Measurements from ENCODE around the gene PCDHGC5. TPM values are rescaled to one million over a fixed set of nuclear protein-coding genes. Genes with fewer than 3 reads are reported as not detected.
A peak's percentile ranks its signal among the peaks of the same experiment; 100 is the strongest.

Gene PCDHGC5
- total RNA-seq, 2 donors from 2014 or later = 0.17 TPM; not detected in 1

DNA sequence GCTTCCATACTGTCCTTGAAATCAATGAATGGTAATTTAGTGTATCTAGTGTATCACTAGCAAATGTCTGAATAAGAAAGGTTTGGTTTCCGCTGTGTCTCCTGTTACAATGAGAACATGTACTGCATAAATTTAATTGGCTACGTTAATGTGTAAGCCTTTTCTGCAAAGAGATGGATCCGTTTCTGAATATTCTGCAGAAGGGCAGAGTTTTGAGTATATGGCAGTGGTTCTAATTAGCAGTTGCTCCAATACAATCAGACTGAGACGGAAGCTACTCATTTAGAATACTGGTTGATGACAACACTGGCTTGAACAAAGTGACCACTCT, 4.6 kb upstream of the PCDHGC5 start:
- no peaks in the 10 kb centered on the region for H3K36me3 Mint-ChIP-seq
- H3K27ac Mint-ChIP-seq = no peak overlapping the region
- H3K4me3 Mint-ChIP-seq = no peak overlapping the region
- ATAC-seq (no peak), DNase-seq (ENCODE audit: low spot score) (no peak)
- H3K9me3 Mint-ChIP-seq = no peaks in the 10 kb centered on the region
- peaks cover 51 to 57% of the 10 kb centered on the region in 2 donors for H3K27me3 Mint-ChIP-seq
- peaks cover 0 to 10% of the 10 kb centered on the region in 2 donors for H3K4me1 Mint-ChIP-seq (ENCODE audit: low read depth in 2 of 2)

GRCh38 chr5:141484641-141485311, 4.1 kb upstream of the PCDHGC5 start, which contains the start of gene PCDHGC4:
PCDHGC4 (plus strand) TSS chr5:141485030; CDS start chr5:141485174, 144 bp downstream.
- Mint-ChIP-seq H3K27me3 (peaks cover 46 to 52% of the 10 kb centered on the region in 2 donors), H3K36me3 (no peaks in the 10 kb centered on the region), H3K27ac (no peak within 1 kb of the TSS), H3K4me1 (ENCODE audit: low read depth in 2 of 2) (peaks cover 0 to 10% of the 10 kb centered on the region in 2 donors), H3K9me3 (no peaks in the 10 kb centered on the region), H3K4me3 (no peak within 1 kb of the TSS)
- peak in 1 of 2 donors; percentile 20 for ATAC-seq
- DNase-seq (ENCODE audit: low spot score) = no peak

- Mint-ChIP-seq H3K36me3 (no peaks in the 10 kb centered on the region), H3K27me3 (peaks cover 49 to 51% of the 10 kb centered on the region in 2 donors), H3K4me3 (no peak overlapping the region), H3K27ac (no peak overlapping the region), H3K4me1 (ENCODE audit: low read depth in 2 of 2) (peaks cover 0 to 10% of the 10 kb centered on the region in 2 donors), H3K9me3 (no peaks in the 10 kb centered on the region)
- ATAC-seq = no peak
- DNase-seq (ENCODE audit: low spot score) = no peak
Measured at GRCh38 chr5:141485321-141486055, 3.4 kb upstream of the PCDHGC5 start.

GRCh38 chr5:141486091-141486490, 2.8 kb upstream of the PCDHGC5 start:
- Mint-ChIP-seq H3K4me1 (ENCODE audit: low read depth in 2 of 2) (peaks cover 4 to 10% of the 10 kb centered on the region in 2 donors), H3K27me3 (peaks cover 53 to 55% of the 10 kb centered on the region in 2 donors), H3K4me3 (no peak overlapping the region), H3K27ac (no peak overlapping the region), H3K9me3 (no peaks in the 10 kb centered on the region), H3K36me3 (no peaks in the 10 kb centered on the region)
- no peak for ATAC-seq
- DNase-seq (ENCODE audit: low spot score) = no peak

DNA sequence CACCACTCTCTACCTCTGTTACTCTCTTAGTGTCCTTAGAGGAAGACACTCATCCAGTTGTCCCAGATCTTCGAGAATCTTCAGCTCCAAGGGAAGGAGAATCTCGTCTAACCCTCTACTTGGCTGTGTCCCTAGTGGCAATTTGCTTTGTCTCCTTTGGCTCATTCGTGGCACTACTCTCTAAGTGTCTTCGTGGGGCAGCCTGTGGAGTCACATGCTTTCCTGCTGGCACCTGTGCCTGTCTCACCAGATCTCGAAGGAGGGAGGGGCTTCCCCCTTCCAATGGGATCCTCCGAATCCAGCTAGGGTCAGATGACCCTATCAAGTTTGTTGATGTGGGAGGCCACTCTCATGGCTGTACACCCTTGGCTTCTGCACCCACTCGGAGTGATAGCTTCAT, 1.8 kb upstream of the PCDHGC5 start:
- H3K27ac Mint-ChIP-seq = no peak overlapping the region
- H3K27me3 Mint-ChIP-seq = peaks cover 55 to 57% of the 10 kb centered on the region in 2 donors
- DNase-seq (ENCODE audit: low spot score) = no peak
- no peak for ATAC-seq
- H3K4me3 Mint-ChIP-seq = no peak overlapping the region
- no peaks in the 10 kb centered on the region for H3K9me3 Mint-ChIP-seq
- no peaks in the 10 kb centered on the region for H3K36me3 Mint-ChIP-seq
- peaks cover 4 to 12% of the 10 kb centered on the region in 2 donors for H3K4me1 Mint-ChIP-seq (ENCODE audit: low read depth in 2 of 2)

DNA sequence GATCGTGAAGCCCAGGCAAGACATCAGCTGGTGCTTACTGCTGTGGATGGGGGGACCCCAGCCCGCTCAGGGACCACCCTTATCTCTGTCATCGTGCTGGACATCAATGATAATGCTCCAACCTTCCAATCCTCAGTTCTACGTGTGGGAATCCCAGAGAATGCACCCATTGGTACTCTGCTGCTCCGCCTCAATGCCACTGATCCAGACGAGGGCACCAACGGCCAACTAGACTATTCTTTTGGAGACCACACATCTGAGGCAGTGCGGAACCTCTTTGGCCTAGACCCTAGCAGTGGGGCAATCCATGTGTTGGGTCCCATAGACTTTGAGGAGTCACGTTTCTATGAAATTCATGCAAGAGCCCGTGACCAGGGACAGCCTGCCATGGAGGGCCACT, 960 bp downstream of the PCDHGC5 start:
- H3K4me1 Mint-ChIP-seq (ENCODE audit: low read depth in 2 of 2) = peaks cover 4 to 7% of the 10 kb centered on the region in 2 donors
- no peaks in the 10 kb centered on the region for H3K36me3 Mint-ChIP-seq
- ATAC-seq (no peak), DNase-seq (ENCODE audit: low spot score) (no peak)
- H3K27me3 Mint-ChIP-seq = peaks cover 39% of the 10 kb centered on the region in 2 donors
- no peak overlapping the region for H3K27ac Mint-ChIP-seq
- no peaks in the 10 kb centered on the region for H3K9me3 Mint-ChIP-seq
- no peak overlapping the region for H3K4me3 Mint-ChIP-seq

GRCh38 chr5:141490271-141490670, 1.4 kb downstream of the PCDHGC5 start:
- DNase-seq (ENCODE audit: low spot score) = no peak
- Mint-ChIP-seq H3K4me3 (no peak overlapping the region), H3K27me3 (peaks cover 37 to 41% of the 10 kb centered on the region in 2 donors), H3K9me3 (no peaks in the 10 kb centered on the region), H3K27ac (no peak overlapping the region), H3K36me3 (no peaks in the 10 kb centered on the region), H3K4me1 (ENCODE audit: low read depth in 2 of 2) (peaks cover 5 to 7% of the 10 kb centered on the region in 2 donors)
- ATAC-seq = no peak

DNA sequence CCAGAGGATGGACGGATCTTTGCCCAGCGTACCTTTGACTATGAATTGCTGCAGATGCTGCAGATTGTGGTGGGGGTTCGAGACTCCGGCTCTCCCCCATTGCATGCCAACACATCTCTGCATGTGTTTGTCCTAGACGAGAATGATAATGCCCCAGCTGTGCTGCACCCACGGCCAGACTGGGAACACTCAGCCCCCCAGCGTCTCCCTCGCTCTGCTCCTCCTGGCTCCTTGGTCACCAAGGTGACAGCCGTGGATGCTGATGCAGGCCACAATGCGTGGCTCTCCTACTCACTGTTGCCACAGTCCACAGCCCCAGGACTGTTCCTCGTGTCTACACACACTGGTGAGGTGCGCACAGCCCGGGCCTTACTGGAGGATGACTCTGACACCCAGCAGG, 1.9 kb downstream of the PCDHGC5 start:
- H3K36me3 Mint-ChIP-seq = no peaks in the 10 kb centered on the region
- ATAC-seq (no peak), DNase-seq (ENCODE audit: low spot score) (no peak)
- H3K27me3 Mint-ChIP-seq = peaks cover 40 to 46% of the 10 kb centered on the region in 2 donors
- no peak overlapping the region for H3K4me3 Mint-ChIP-seq
- no peak overlapping the region for H3K27ac Mint-ChIP-seq
- H3K9me3 Mint-ChIP-seq = no peaks in the 10 kb centered on the region
- peaks cover 7 to 9% of the 10 kb centered on the region in 2 donors for H3K4me1 Mint-ChIP-seq (ENCODE audit: low read depth in 2 of 2)

- Mint-ChIP-seq H3K9me3 (no peaks in the 10 kb centered on the region), H3K4me1 (ENCODE audit: low read depth in 2 of 2) (peaks cover 4 to 9% of the 10 kb centered on the region in 2 donors), H3K27ac (peak overlapping the region in 1 of 2 donors; percentile 59), H3K27me3 (peaks cover 37 to 46% of the 10 kb centered on the region in 2 donors), H3K36me3 (no peaks in the 10 kb centered on the region), H3K4me3 (peak overlapping the region; percentile 79)
- DNase-seq (ENCODE audit: low spot score) (no peak), ATAC-seq (no peak)
Measured at GRCh38 chr5:141491323-141492167, 2.7 kb downstream of the PCDHGC5 start.

DNA sequence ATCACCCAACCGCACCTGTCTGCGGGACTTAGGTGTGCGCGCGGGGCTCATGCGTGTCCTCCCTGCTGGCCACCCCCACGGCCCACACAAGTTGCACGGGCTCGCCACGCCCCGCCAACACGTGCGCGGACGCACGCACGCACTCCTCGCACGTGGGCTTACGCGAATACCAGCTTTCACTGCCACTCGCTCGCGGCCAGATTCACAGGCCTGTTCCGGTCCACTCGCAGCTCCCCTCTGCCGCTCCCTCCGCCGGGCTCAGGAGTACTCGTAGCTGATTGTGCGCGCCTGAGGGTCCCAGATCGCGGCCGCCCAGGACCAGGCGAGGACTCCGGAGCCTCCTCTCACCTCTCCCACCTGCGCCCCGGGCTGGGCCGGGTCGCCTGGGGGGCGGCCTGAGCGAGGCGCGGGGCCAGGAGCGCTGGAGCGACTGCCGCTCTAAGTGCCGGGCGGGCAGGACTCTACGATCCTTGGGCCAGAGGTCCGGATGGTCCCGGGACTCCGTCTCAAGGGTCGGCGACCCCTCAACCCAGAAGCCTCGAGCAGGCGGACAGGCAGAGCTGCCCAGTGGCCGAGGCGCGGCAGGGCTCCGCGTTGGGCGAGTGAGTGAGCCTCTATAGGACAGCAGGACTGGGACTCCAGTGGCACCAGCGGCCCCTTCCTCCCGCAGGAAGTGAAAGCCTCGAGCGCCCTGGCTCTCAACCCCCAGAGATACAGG, 3.4 kb downstream of the PCDHGC5 start:
- Mint-ChIP-seq H3K27me3 (peaks cover 32 to 38% of the 10 kb centered on the region in 2 donors), H3K4me3 (peak overlapping the region; percentile 79), H3K4me1 (ENCODE audit: low read depth in 2 of 2) (peaks cover 4 to 9% of the 10 kb centered on the region in 2 donors), H3K36me3 (no peaks in the 10 kb centered on the region), H3K9me3 (no peaks in the 10 kb centered on the region), H3K27ac (peak overlapping the region in 1 of 2 donors; percentile 59)
- DNase-seq (ENCODE audit: low spot score) (no peak), ATAC-seq (peak; percentile 43 to 68)

DNA sequence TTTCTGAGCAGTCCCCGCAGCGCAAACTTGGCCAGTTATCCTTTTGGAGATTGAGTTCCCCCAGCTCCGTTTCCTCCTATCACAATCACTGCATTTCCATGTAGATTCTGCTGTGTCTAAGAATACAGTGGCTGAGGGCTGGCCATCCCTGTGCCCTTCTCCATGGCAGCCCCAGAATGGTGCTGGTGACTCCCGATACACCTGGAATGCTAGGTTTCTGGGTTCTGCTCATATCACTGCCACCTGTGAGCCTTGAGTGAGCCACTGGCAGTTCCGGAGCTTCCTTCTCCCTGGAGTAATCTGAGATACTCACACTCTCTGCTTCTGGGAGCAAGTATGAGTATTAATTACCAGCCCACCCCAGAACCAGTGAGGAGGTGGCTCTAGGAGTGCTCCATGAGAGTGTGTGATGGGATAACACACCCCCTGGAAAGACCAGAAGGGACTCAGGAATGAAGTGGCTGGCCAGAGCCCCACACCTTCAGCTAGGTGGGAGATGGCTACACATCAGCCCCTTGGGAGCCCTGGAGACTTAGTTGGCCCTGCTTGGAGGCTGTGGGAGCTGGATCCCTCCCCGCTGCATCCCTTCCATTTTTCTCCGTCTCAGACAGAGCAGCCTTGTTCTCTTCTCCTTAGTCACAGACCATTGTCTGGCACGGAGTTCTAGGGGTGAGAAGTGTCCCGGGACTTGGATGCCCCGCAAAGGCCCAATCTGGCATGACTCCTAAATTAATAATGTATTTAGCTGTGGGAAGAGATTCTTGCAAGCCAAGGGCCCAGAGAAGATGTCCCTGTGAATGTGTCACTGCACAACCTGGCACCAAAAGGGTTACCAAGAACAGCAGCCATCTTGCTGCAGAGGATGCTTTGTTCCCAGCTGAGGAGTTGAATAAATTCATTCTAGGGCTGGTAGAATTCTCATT, 4.9 kb downstream of the PCDHGC5 start:
- Mint-ChIP-seq H3K36me3 (no peaks in the 10 kb centered on the region), H3K27ac (no peak overlapping the region), H3K4me1 (ENCODE audit: low read depth in 2 of 2) (peaks cover 4 to 9% of the 10 kb centered on the region in 2 donors), H3K27me3 (peaks cover 26 to 31% of the 10 kb centered on the region in 2 donors), H3K4me3 (no peak overlapping the region), H3K9me3 (no peaks in the 10 kb centered on the region)
- no peak for DNase-seq (ENCODE audit: low spot score)
- no peak for ATAC-seq

- no peak overlapping the region for H3K4me3 Mint-ChIP-seq
- no peak for DNase-seq (ENCODE audit: low spot score)
- H3K27me3 Mint-ChIP-seq = peaks cover 24 to 31% of the 10 kb centered on the region in 2 donors
- H3K4me1 Mint-ChIP-seq (ENCODE audit: low read depth in 2 of 2) = peaks cover 4 to 9% of the 10 kb centered on the region in 2 donors
- H3K36me3 Mint-ChIP-seq = no peaks in the 10 kb centered on the region
- H3K9me3 Mint-ChIP-seq = no peaks in the 10 kb centered on the region
- ATAC-seq = peak in 1 of 2 donors; percentile 2
- H3K27ac Mint-ChIP-seq = no peak overlapping the region
Measured at GRCh38 chr5:141494761-141495452, 6.0 kb downstream of the PCDHGC5 start.
